Measurements from ENCODE around the gene MAP2K7.
"Not testable (repeated sequence)": the region's sequence is repeated elsewhere in the genome, so short reads cannot be mapped to it uniquely, and the experiment has no call there.

Gene MAP2K7

GRCh38 chr19:7908078-7908699 lies 4.5 kb downstream of the MAP2K7 start:
- no peak for DNase-seq (ENCODE audit: low spot score)

GRCh38 chr19:7908742-7909461 lies 5.2 kb downstream of the MAP2K7 start:
- no peak for DNase-seq (ENCODE audit: low spot score)

- DNase-seq (ENCODE audit: low spot score): no peak
These were observed 5.9 kb downstream of the MAP2K7 start for GRCh38 chr19:7909471-7910067.

- DNase-seq (ENCODE audit: low spot score): no peak
These were observed 6.9 kb downstream of the MAP2K7 start for GRCh38 chr19:7910321-7911161.

- no peak for DNase-seq (ENCODE audit: low spot score)
These were observed 7.9 kb downstream of the MAP2K7 start for GRCh38 chr19:7911508-7912143.

GRCh38 chr19:7912144-7912696 lies 8.5 kb downstream of the MAP2K7 start:
- DNase-seq (ENCODE audit: low spot score): no peak

- no peak for DNase-seq (ENCODE audit: low spot score)
These were observed 9.3 kb downstream of the MAP2K7 start for GRCh38 chr19:7912697-7913564.

GRCh38 chr19:7913652-7914051 lies 10.0 kb downstream of the MAP2K7 start:
- DNase-seq (ENCODE audit: low spot score): no peak

- DNase-seq (ENCODE audit: low spot score): no peak
These were observed 10.4 kb downstream of the MAP2K7 start for GRCh38 chr19:7914099-7914498.

- no peak for DNase-seq (ENCODE audit: low spot score)
These were observed 10.9 kb downstream of the MAP2K7 start, which contains the start of gene TGFBR3L for GRCh38 chr19:7914598-7915045. TSS of gene TGFBR3L (plus strand) at chr19:7914830.

- DNase-seq (ENCODE audit: low spot score): no peak
These were observed 11.8 kb downstream of the MAP2K7 start for GRCh38 chr19:7915250-7916102.

GRCh38 chr19:7916103-7916954 lies 12.7 kb downstream of the MAP2K7 start:
- DNase-seq (ENCODE audit: low spot score): peak; percentile 38

GRCh38 chr19:7916955-7917266 lies 13.2 kb downstream of the MAP2K7 start:
- no peak for DNase-seq (ENCODE audit: low spot score)

- DNase-seq (ENCODE audit: low spot score): peak; percentile 55
These were observed 13.8 kb downstream of the MAP2K7 start for GRCh38 chr19:7917267-7918061.

GRCh38 chr19:7918062-7918614 lies 14.5 kb downstream of the MAP2K7 start:
- DNase-seq (ENCODE audit: low spot score): not testable (repeated sequence)

- DNase-seq (ENCODE audit: low spot score): no peak
These were observed 15.1 kb downstream of the MAP2K7 start for GRCh38 chr19:7918615-7919421.
